ENCODE data around the gene JAM3. TPM values are rescaled to one million over a fixed set of nuclear protein-coding genes. Genes with fewer than 3 reads are reported as not detected.
A peak's percentile ranks its signal among the peaks of the same experiment; 100 is the strongest.

Gene JAM3
- total RNA-seq, 2 experiments from 2014 or later: 8.0 to 9.6 TPM

- Mint-ChIP-seq H3K27ac (no peak overlapping the region), H3K4me1 (ENCODE audit: low read depth) (peaks cover 32% of the 10 kb centered on the region), H3K9me3 (ENCODE audit: insufficient read depth) (no peaks in the 10 kb centered on the region), H3K4me3 (no peak overlapping the region), H3K27me3 (ENCODE audit: low read depth) (no peaks in the 10 kb centered on the region), H3K36me3 (ENCODE audit: low read depth) (peaks cover 3% of the 10 kb centered on the region)
- ChIA-PET CTCF (interaction anchor here (1.0 to 3.4 kb wide), 3 partner anchors 10 to 113 kb away, joined by 3 to 23 read pairs (median 20); no protein-coding TSS in a partner anchor), POLR2A (interaction anchor here (0.6 kb wide), 1 partner anchor 233 kb away, joined by 4 read pairs; no protein-coding TSS in a partner anchor)
- ATAC-seq: no peak
- DNase-seq: no peak
These were observed 28.2 kb upstream of the JAM3 start for GRCh38 chr11:134040386-134041302.

- ATAC-seq: no peak
- no peaks in the 10 kb centered on the region for H3K27me3 Mint-ChIP-seq (ENCODE audit: low read depth)
- H3K4me1 Mint-ChIP-seq (ENCODE audit: low read depth): peaks cover 29% of the 10 kb centered on the region
- H3K9me3 Mint-ChIP-seq (ENCODE audit: insufficient read depth): no peaks in the 10 kb centered on the region
- H3K4me3 Mint-ChIP-seq: no peak overlapping the region
- ChIA-PET POLR2A (no interaction called here), CTCF (interaction anchor here (1.0 to 3.2 kb wide), 2 partner anchors 9 to 98 kb away, joined by 3 to 20 read pairs; no protein-coding TSS in a partner anchor)
- no peak for DNase-seq
- no peaks in the 10 kb centered on the region for H3K36me3 Mint-ChIP-seq (ENCODE audit: low read depth)
- H3K27ac Mint-ChIP-seq: no peak overlapping the region
These were observed 27.5 kb upstream of the JAM3 start for GRCh38 chr11:134041349-134041748.

DNA sequence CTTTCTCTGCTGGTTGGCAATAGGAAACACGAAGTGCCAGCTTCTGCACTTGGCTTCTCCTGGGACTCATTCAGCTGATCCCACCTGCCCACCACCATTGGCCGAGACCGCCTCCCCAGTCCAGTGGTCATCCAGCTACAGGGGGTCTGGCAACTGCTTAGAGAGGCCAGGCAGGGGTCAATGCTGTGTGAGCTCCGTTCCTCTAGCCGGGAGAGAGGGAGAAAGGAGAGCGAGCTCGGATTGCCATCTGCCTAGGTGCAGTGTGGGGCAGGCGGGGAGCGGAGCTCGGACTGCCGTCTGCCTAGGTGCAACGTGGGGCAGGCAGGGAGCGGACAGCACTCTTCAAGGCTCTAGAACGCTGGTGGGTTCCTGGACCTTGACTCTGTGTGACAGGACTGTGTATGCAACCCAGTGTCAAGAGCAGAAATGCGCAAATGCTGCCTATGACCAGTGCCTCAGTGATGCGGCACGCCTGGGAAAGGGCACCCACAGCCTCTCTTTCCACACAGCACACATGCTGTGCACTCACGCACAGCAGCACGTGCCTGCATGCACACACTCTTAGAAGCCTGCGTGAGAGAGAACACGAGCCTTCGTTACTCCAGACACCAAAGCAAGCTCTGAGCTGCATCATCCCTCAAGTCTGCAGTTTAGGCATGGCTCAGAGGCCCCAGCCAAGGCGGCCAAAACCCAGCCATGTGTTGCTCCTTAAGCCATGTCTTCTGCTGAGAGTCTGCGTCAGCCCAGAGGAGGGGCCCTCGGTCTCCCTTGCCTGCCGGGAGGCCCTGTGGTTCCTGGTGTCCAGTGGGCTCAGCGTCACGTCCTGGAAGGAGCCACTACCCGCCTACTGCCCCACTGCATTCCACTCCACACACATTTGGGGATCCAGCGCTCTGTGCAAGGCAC is 26.8 kb upstream of the JAM3 start:
- Mint-ChIP-seq H3K4me3 (no peak overlapping the region), H3K27ac (no peak overlapping the region), H3K9me3 (ENCODE audit: insufficient read depth) (no peaks in the 10 kb centered on the region), H3K27me3 (ENCODE audit: low read depth) (no peaks in the 10 kb centered on the region), H3K36me3 (ENCODE audit: low read depth) (no peaks in the 10 kb centered on the region), H3K4me1 (ENCODE audit: low read depth) (peaks cover 26% of the 10 kb centered on the region)
- ATAC-seq (no peak), DNase-seq (no peak)
- ChIA-PET CTCF (interaction anchor here (3.2 to 6.7 kb wide), 2 partner anchors 8 to 114 kb away, joined by 20 to 49 read pairs; no protein-coding TSS in a partner anchor), POLR2A (no interaction called here)

GRCh38 chr11:134043821-134044420 is 25.0 kb upstream of the JAM3 start:
- no peaks in the 10 kb centered on the region for H3K36me3 Mint-ChIP-seq (ENCODE audit: low read depth)
- CTCF ChIA-PET: interaction anchor here (0.6 to 6.7 kb wide), 7 partner anchors 10 to 116 kb away, joined by 3 to 49 read pairs (median 8); no protein-coding TSS in a partner anchor
- POLR2A ChIA-PET: interaction anchor here (1.2 kb wide), 1 partner anchor 92 kb away, joined by 3 read pairs; no protein-coding TSS in a partner anchor
- H3K27me3 Mint-ChIP-seq (ENCODE audit: low read depth): no peaks in the 10 kb centered on the region
- no peaks in the 10 kb centered on the region for H3K9me3 Mint-ChIP-seq (ENCODE audit: insufficient read depth)
- H3K4me1 Mint-ChIP-seq (ENCODE audit: low read depth): peaks cover 15% of the 10 kb centered on the region
- no peak overlapping the region for H3K27ac Mint-ChIP-seq
- DNase-seq (no peak), ATAC-seq (no peak)
- H3K4me3 Mint-ChIP-seq: no peak overlapping the region

- ATAC-seq (no peak), DNase-seq (no peak)
- Mint-ChIP-seq H3K4me1 (ENCODE audit: low read depth) (peaks cover 18% of the 10 kb centered on the region), H3K27me3 (ENCODE audit: low read depth) (no peaks in the 10 kb centered on the region), H3K9me3 (ENCODE audit: insufficient read depth) (no peaks in the 10 kb centered on the region), H3K36me3 (ENCODE audit: low read depth) (no peaks in the 10 kb centered on the region), H3K4me3 (no peak overlapping the region), H3K27ac (no peak overlapping the region)
- POLR2A ChIA-PET: interaction anchor here (1.2 kb wide), 1 partner anchor 91 kb away, joined by 3 read pairs; no protein-coding TSS in a partner anchor
- CTCF ChIA-PET: interaction anchor here (0.6 to 6.7 kb wide), 11 partner anchors 11 to 122 kb away, joined by 3 to 49 read pairs (median 6); no protein-coding TSS in a partner anchor
These were observed 24.2 kb upstream of the JAM3 start for GRCh38 chr11:134044514-134045284.

DNA sequence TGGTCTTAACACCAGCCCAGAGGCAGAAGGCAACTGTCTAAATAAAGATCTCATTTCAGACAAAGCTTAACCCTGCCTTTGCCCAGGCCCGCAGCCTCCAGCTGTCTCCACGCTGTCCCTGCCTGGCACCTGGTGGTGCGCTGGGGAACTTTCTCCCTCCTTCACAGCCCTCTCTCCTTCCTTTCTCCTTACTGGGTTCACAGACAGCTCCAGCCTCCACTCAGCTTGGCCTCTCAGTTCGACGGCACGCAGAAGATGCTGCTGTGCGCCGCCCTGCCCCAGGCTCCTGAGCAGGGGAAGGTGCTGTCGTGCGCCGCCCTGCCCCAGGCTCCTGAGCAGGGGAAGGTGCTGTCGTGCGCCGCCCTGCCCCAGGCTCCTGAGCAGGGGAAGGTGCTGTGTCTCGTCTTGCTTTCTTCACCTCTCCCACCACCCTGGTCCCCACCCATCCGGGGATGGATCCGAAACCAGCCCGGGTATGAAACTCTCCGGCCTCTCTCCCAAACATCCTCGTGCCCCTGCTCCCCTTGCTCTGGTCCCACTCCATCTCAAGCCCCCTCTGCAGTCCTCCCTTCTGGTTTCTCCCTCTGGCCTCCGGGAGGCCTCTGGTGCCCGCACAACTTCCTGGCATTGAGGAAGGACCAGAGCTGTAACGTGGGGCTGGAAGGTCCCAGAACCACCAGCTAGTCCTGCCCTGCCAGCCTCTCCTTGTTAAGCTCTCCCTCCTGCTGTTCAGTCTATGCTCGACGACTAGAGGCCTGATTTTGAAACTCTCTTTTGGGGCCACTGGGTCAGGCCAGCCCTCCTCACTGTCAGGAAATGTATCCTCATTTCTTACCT is 22.9 kb upstream of the JAM3 start:
- H3K27ac Mint-ChIP-seq: no peak overlapping the region
- H3K4me3 Mint-ChIP-seq: no peak overlapping the region
- no peaks in the 10 kb centered on the region for H3K36me3 Mint-ChIP-seq (ENCODE audit: low read depth)
- no peaks in the 10 kb centered on the region for H3K27me3 Mint-ChIP-seq (ENCODE audit: low read depth)
- ChIA-PET POLR2A (interaction anchor here (0.7 to 1.0 kb wide), 2 partner anchors 18 to 118 kb away, joined by 3 to 5 read pairs; no protein-coding TSS in a partner anchor), CTCF (interaction anchor here (0.7 to 6.7 kb wide), 14 partner anchors 9 to 124 kb away, joined by 3 to 49 read pairs (median 4); no protein-coding TSS in a partner anchor)
- peak; percentile 65 for DNase-seq
- H3K4me1 Mint-ChIP-seq (ENCODE audit: low read depth): peaks cover 23% of the 10 kb centered on the region
- no peaks in the 10 kb centered on the region for H3K9me3 Mint-ChIP-seq (ENCODE audit: insufficient read depth)
- ATAC-seq: peak; percentile 63

- Mint-ChIP-seq H3K4me1 (ENCODE audit: low read depth) (peaks cover 23% of the 10 kb centered on the region), H3K27me3 (ENCODE audit: low read depth) (no peaks in the 10 kb centered on the region), H3K4me3 (no peak overlapping the region), H3K36me3 (ENCODE audit: low read depth) (no peaks in the 10 kb centered on the region), H3K27ac (no peak overlapping the region), H3K9me3 (ENCODE audit: insufficient read depth) (no peaks in the 10 kb centered on the region)
- DNase-seq (no peak), ATAC-seq (no peak)
- ChIA-PET POLR2A (interaction anchor here (0.7 to 1.1 kb wide), 2 partner anchors 13 to 119 kb away, joined by 3 read pairs; no protein-coding TSS in a partner anchor), CTCF (interaction anchor here (1.0 to 6.7 kb wide), 8 partner anchors 13 to 119 kb away, joined by 3 to 49 read pairs (median 7); no protein-coding TSS in a partner anchor)
These were observed 22.0 kb upstream of the JAM3 start for GRCh38 chr11:134046681-134047449.

DNA sequence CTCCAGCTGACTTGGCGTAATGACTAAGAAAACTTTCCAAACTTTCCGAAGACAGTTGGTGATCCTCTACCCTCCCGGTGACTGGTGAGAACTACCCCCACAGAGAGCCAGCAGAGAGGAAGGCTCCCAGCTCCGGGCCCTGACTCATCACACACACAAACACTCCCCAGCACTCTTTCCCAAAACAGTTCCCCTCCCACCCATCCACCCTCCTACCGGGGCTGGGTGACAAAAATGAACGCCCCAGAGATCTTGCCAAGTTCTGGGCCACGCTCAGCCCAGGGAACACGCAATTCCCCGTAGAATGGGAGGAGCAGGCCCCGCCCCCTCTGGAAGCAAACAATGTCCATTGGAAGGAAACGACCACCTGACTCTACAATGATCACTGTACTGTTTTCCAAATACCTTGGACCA is 21.3 kb upstream of the JAM3 start:
- H3K27ac Mint-ChIP-seq: no peak overlapping the region
- no peaks in the 10 kb centered on the region for H3K27me3 Mint-ChIP-seq (ENCODE audit: low read depth)
- no peaks in the 10 kb centered on the region for H3K9me3 Mint-ChIP-seq (ENCODE audit: insufficient read depth)
- ATAC-seq: no peak
- peaks cover 26% of the 10 kb centered on the region for H3K4me1 Mint-ChIP-seq (ENCODE audit: low read depth)
- no peak overlapping the region for H3K4me3 Mint-ChIP-seq
- ChIA-PET POLR2A (interaction anchor here (1.1 kb wide), 1 partner anchor 13 kb away, joined by 3 read pairs; no protein-coding TSS in a partner anchor), CTCF (interaction anchor here (1.0 to 6.7 kb wide), 4 partner anchors 14 to 120 kb away, joined by 3 to 49 read pairs (median 10); no protein-coding TSS in a partner anchor)
- no peaks in the 10 kb centered on the region for H3K36me3 Mint-ChIP-seq (ENCODE audit: low read depth)
- no peak for DNase-seq

GRCh38 chr11:134048028-134048427 is 20.8 kb upstream of the JAM3 start:
- ChIA-PET POLR2A (interaction anchor here (1.1 kb wide), 1 partner anchor 14 kb away, joined by 3 read pairs; no protein-coding TSS in a partner anchor), CTCF (interaction anchor here (0.6 to 6.7 kb wide), 6 partner anchors 13 to 120 kb away, joined by 3 to 49 read pairs (median 3); no protein-coding TSS in a partner anchor)
- no peaks in the 10 kb centered on the region for H3K36me3 Mint-ChIP-seq (ENCODE audit: low read depth)
- ATAC-seq (no peak), DNase-seq (no peak)
- H3K4me3 Mint-ChIP-seq: no peak overlapping the region
- peaks cover 27% of the 10 kb centered on the region for H3K4me1 Mint-ChIP-seq (ENCODE audit: low read depth)
- no peak overlapping the region for H3K27ac Mint-ChIP-seq
- no peaks in the 10 kb centered on the region for H3K27me3 Mint-ChIP-seq (ENCODE audit: low read depth)
- H3K9me3 Mint-ChIP-seq (ENCODE audit: insufficient read depth): no peaks in the 10 kb centered on the region

Measured in activated CD8-positive, alpha-beta T cell treated with anti-CD3 and anti-CD28 coated beads, Interleukin-2, amount 10 ng/mL, durations not matched to agents 7 days and 5 days (primary cell).